ENCODE data around the gene C12orf43. TPM values are rescaled to one million over a fixed set of nuclear protein-coding genes. Genes with fewer than 3 reads are reported as not detected.

Gene C12orf43
- total RNA-seq, 2 experiments from 2014 or later = 19.8 to 20.7 TPM

DNA sequence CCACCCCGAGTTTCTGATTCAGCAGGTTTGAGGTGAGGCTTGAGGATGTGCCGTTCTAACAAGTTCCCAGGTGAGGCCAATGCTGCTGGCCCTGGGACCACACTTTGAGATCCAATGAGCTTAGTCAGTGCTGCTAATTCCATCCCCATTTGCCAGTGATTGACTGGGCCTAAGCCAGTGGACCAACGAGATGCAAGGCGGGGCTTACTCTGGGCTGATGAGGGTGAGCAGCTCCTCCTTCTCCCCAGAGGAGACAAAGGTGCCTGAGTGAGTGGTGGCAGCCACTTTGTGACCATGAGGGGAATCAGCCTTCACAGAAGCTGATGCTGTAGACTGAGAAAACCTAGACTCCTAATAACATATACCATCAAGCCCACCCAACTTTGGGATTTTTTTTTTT is 61.1 kb downstream of the C12orf43 start:
- Mint-ChIP-seq H3K4me3 (no peak overlapping the region), H3K27me3 (no peaks in the 10 kb centered on the region), H3K27ac (no peak overlapping the region), H3K4me1 (ENCODE audit: low read depth) (peaks cover 13% of the 10 kb centered on the region), H3K36me3 (ENCODE audit: low read depth) (no peaks in the 10 kb centered on the region), H3K9me3 (no peaks in the 10 kb centered on the region)
- ChIA-PET CTCF (interaction anchor here (1.4 to 3.9 kb wide), 2 partner anchors 16 to 94 kb away, joined by 3 to 15 read pairs; no protein-coding TSS in a partner anchor), POLR2A (interaction anchor here (0.6 kb wide), 1 partner anchor 324 kb away, joined by 3 read pairs; no protein-coding TSS in a partner anchor)
- intact Hi-C loops (cut with micrococcal nuclease) = no loop called here
- ATAC-seq = no peak
- TF ChIP-seq, protein P1, sequence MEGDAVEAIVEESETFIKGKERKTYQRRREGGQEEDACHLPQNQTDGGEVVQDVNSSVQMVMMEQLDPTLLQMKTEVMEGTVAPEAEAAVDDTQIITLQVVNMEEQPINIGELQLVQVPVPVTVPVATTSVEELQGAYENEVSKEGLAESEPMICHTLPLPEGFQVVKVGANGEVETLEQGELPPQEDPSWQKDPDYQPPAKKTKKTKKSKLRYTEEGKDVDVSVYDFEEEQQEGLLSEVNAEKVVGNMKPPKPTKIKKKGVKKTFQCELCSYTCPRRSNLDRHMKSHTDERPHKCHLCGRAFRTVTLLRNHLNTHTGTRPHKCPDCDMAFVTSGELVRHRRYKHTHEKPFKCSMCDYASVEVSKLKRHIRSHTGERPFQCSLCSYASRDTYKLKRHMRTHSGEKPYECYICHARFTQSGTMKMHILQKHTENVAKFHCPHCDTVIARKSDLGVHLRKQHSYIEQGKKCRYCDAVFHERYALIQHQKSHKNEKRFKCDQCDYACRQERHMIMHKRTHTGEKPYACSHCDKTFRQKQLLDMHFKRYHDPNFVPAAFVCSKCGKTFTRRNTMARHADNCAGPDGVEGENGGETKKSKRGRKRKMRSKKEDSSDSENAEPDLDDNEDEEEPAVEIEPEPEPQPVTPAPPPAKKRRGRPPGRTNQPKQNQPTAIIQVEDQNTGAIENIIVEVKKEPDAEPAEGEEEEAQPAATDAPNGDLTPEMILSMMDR (IDR thresholded peaks at IDR 0.05) = no peak
- no peak for DNase-seq

DNA sequence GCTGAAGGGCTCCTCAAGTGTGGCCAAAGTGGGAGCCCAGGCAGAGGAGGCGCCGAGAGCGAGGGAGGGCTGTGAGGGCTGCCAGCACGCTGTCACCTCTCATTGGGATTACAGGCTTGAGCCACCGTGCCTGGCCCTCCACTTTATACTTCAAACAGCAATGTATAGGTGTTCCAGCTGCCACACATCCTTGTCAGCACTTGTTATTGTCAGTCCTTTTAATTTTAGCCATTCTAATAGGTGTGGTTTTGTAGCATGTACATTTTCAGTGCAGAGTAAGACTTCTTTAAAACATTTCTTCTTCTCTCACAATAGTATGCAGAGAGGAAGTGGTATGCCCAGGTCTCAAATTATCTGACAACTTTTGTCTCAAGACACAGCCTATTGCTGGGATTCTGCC is 65.5 kb downstream of the C12orf43 start:
- intact Hi-C loops (cut with micrococcal nuclease) = no loop called here
- ATAC-seq = no peak
- Mint-ChIP-seq H3K9me3 (no peaks in the 10 kb centered on the region), H3K4me3 (no peak overlapping the region), H3K4me1 (ENCODE audit: low read depth) (peaks cover under 1% of the 10 kb centered on the region), H3K27ac (no peak overlapping the region), H3K36me3 (ENCODE audit: low read depth) (no peaks in the 10 kb centered on the region), H3K27me3 (no peaks in the 10 kb centered on the region)
- ChIA-PET CTCF (no interaction called here), POLR2A (no interaction called here)
- DNase-seq = no peak
- TF ChIP-seq, protein P1 (IDR thresholded peaks at IDR 0.05) = no peak

Other genes with a start within 250 kb of the C12orf43 start
- 10 to 100 TPM; 19.8 to 20.8 TPM for gene SPPL3, start 112.1 kb downstream of the C12orf43 start, total RNA-seq
- gene HNF1A, start 37.9 kb downstream of the C12orf43 start, total RNA-seq = not detected
- 10 to 100 TPM; 11.1 to 11.4 TPM for gene OASL, start 22.8 kb upstream of the C12orf43 start, total RNA-seq
- gene P2RX7, start 116.4 kb upstream of the C12orf43 start, total RNA-seq = 1 to 10 TPM; 3.6 to 4.7 TPM
- gene P2RX4, start 193.6 kb upstream of the C12orf43 start, total RNA-seq = 10 to 100 TPM; 12.2 to 15.1 TPM

All from activated CD8-positive, alpha-beta T cell treated with anti-CD3 and anti-CD28 coated beads for 36 hours (primary cell).